HepG2 (cell line): ENCODE measurements around the gene NHSL1. TPM values are rescaled to one million over a fixed set of nuclear protein-coding genes. Genes with fewer than 3 reads are reported as not detected.
A peak's percentile ranks its signal among the peaks of the same experiment; 100 is the strongest.

ENCODE experiments used
- FOXP1 ChIP-seq, 2 experiments: fragments of 450-650 bp in 1 of 2; IDR thresholded peaks; 2 replicates each; pipeline ENCODE4 v1.6.1; 2017 to 2018; ENCODE audit warnings: antibody characterized with exemption in 1 of 2
- KAT2B ChIP-seq: fragments of 150-350 bp; IDR thresholded peaks from 2 replicates; pipeline ENCODE4 v1.6.1; 2014; ENCODE audit warnings: low read depth, low read length, borderline replicate concordance
- RARG ChIP-seq: sonication (generic); formaldehyde crosslinking; IDR thresholded peaks from 2 replicates; pipeline ENCODE4 v1.4.0; 2020; ENCODE audit warnings: low read depth, mild to moderate bottlenecking, missing genetic modification reagents
- STAT5B ChIP-seq: sonication (generic); formaldehyde crosslinking; IDR thresholded peaks from 2 replicates; pipeline ENCODE4 v1.4.0; 2020; ENCODE audit warnings: missing genetic modification reagents
- TOPORS ChIP-seq: sonication (generic); formaldehyde crosslinking; IDR thresholded peaks from 2 replicates; pipeline ENCODE4 v1.8.0; 2023; ENCODE audit warnings: mild to moderate bottlenecking, missing genetic modification reagents
- ZFP90 ChIP-seq: sonication (generic); formaldehyde crosslinking; IDR thresholded peaks from 2 replicates; pipeline ENCODE4 v1.8.0; 2022; ENCODE audit warnings: missing genetic modification reagents, mild to moderate bottlenecking, inconsistent platforms, borderline replicate concordance
- ZNF101 ChIP-seq: sonication (generic); formaldehyde crosslinking; IDR thresholded peaks from 2 replicates; pipeline ENCODE4 v1.4.0; 2020; ENCODE audit warnings: mild to moderate bottlenecking, low read depth, missing genetic modification reagents, borderline replicate concordance
- ZNF260 ChIP-seq: sonication (generic); formaldehyde crosslinking; IDR thresholded peaks from 2 replicates; pipeline ENCODE4 v1.4.0; 2020; ENCODE audit warnings: missing genetic modification reagents, low read depth, mild to moderate bottlenecking, borderline replicate concordance
- ZNF383 ChIP-seq: sonication (generic); formaldehyde crosslinking; IDR thresholded peaks from 2 replicates; pipeline ENCODE4 v1.4.0; 2020; ENCODE audit warnings: missing genetic modification reagents, mild to moderate bottlenecking, borderline replicate concordance
- ZNF713 ChIP-seq: sonication (generic); formaldehyde crosslinking; IDR thresholded peaks from 2 replicates; pipeline ENCODE4 v1.4.0; 2020; ENCODE audit warnings: mild to moderate bottlenecking, missing genetic modification reagents
- polyA plus RNA-seq, 8 experiments: library from polyadenylated mRNA; depleted of rRNA in 3 of 8; stranded (reverse) in 7 of 8; unstranded in 1 of 8; fragments of >200 nt; fragmentation: Illumina TruSeq in 4 of 8; extraction: Trizol in 4 of 8; gene quantifications; 2 replicates each; pipeline versions ENCODE4 v1.2.1 to v1.2.3, GENCODE V29; 2011 to 2016; ENCODE audit warnings: low read depth in 4 of 8, missing spikeins in 1 of 8, mixed read lengths in 1 of 8; ENCODE audit not compliant: insufficient read depth in 1 of 8
- total RNA-seq, 5 experiments: library from RNA; depleted of rRNA; stranded (reverse); fragments of >200 nt; fragmentation: Illumina TruSeq; extraction: Trizol; gene quantifications; 2 replicates each; pipeline ENCODE4 v1.2.3, GENCODE V29; 2016; ENCODE audit warnings: low read depth in 1 of 5
- TF ChIP-seq, protein P1 (sequence below): sonication (generic); formaldehyde crosslinking; IDR thresholded peaks from 2 replicates; pipeline ENCODE4 v1.5.0; 2020; ENCODE audit warnings: mild to moderate bottlenecking, missing genetic modification reagents, moderate library complexity
- TF ChIP-seq, protein P2 (sequence below): sonication (generic); formaldehyde crosslinking; IDR thresholded peaks from 2 replicates; pipeline ENCODE4 v1.4.0; 2020; ENCODE audit warnings: mild to moderate bottlenecking, missing genetic modification reagents, borderline replicate concordance
- TF ChIP-seq, protein P3 (sequence below): IDR thresholded peaks from 2 replicates; pipeline ENCODE4 v1.6.1; 2016; ENCODE audit warnings: low read depth, borderline replicate concordance
- TF ChIP-seq, protein P4 (sequence below): IDR thresholded peaks from 2 replicates; pipeline ENCODE4 v1.6.1; 2012; ENCODE audit warnings: low read depth, low read length, improper control_type of control experiment
- TF ChIP-seq, protein P5 (sequence below): sonication (generic); formaldehyde crosslinking; conservative IDR thresholded peaks from 2 replicates; pipeline ENCODE4 v1.4.0; 2020; ENCODE audit warnings: mild to moderate bottlenecking, missing genetic modification reagents, moderate library complexity

Gene NHSL1
- total and polyA plus RNA-seq, 2 of the 13 experiments (the other 11 are each of a cell fraction or from before 2014, with no cell fraction given): 24.9 to 53.6 TPM

DNA sequence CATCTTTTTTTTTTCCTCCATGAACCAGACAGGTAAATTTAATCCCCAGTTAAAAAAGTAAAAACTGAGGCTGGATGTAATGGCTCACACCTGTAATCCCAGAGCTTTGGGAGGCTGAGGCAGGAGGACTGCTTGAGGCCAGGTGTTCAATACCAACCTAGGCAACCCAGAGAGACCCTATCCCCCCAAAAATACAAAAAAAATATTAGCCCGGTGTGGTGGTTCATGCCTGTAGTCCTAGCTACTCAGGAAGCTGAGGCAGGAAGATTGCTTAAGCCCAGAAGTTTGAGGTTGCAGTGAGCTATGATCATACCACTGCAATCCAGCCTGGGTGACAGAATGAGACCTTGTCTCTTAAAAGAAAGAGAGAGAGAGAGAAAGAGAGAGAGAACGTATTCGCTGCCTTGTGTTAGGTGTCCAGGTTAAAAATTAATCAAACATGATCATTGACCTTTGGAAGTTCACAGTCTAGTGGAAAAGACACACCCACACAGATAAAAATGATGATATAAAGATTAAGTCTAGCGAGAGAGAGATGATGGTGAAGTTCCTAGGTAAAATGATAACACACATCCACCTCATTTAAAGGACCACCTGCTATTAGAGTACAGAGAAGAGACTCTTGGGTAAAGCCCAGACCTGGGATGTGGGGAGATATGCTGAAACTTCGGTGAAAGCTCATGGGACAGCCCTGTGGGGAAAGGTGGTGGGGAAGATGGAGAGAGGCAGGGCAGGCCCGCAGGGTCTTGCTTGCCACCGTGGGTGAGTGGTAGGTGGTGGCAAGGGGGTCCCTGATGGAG is 4.8 kb upstream of the NHSL1 start (continued):
- TF ChIP-seq, protein P1, sequence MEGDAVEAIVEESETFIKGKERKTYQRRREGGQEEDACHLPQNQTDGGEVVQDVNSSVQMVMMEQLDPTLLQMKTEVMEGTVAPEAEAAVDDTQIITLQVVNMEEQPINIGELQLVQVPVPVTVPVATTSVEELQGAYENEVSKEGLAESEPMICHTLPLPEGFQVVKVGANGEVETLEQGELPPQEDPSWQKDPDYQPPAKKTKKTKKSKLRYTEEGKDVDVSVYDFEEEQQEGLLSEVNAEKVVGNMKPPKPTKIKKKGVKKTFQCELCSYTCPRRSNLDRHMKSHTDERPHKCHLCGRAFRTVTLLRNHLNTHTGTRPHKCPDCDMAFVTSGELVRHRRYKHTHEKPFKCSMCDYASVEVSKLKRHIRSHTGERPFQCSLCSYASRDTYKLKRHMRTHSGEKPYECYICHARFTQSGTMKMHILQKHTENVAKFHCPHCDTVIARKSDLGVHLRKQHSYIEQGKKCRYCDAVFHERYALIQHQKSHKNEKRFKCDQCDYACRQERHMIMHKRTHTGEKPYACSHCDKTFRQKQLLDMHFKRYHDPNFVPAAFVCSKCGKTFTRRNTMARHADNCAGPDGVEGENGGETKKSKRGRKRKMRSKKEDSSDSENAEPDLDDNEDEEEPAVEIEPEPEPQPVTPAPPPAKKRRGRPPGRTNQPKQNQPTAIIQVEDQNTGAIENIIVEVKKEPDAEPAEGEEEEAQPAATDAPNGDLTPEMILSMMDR (CRISPR knock-in tag): no peak; the same call in 1 of the 2 replicates
- TF ChIP-seq KAT2B: no peak
- TF ChIP-seq ZNF260 (CRISPR knock-in tag): no peak
- no peak for TF ChIP-seq TOPORS
- TF ChIP-seq ZNF101: no peak
- TF ChIP-seq ZFP90 (CRISPR knock-in tag): peak; percentile 68; the same call in 1 of the 2 replicates
- TF ChIP-seq, protein P2, sequence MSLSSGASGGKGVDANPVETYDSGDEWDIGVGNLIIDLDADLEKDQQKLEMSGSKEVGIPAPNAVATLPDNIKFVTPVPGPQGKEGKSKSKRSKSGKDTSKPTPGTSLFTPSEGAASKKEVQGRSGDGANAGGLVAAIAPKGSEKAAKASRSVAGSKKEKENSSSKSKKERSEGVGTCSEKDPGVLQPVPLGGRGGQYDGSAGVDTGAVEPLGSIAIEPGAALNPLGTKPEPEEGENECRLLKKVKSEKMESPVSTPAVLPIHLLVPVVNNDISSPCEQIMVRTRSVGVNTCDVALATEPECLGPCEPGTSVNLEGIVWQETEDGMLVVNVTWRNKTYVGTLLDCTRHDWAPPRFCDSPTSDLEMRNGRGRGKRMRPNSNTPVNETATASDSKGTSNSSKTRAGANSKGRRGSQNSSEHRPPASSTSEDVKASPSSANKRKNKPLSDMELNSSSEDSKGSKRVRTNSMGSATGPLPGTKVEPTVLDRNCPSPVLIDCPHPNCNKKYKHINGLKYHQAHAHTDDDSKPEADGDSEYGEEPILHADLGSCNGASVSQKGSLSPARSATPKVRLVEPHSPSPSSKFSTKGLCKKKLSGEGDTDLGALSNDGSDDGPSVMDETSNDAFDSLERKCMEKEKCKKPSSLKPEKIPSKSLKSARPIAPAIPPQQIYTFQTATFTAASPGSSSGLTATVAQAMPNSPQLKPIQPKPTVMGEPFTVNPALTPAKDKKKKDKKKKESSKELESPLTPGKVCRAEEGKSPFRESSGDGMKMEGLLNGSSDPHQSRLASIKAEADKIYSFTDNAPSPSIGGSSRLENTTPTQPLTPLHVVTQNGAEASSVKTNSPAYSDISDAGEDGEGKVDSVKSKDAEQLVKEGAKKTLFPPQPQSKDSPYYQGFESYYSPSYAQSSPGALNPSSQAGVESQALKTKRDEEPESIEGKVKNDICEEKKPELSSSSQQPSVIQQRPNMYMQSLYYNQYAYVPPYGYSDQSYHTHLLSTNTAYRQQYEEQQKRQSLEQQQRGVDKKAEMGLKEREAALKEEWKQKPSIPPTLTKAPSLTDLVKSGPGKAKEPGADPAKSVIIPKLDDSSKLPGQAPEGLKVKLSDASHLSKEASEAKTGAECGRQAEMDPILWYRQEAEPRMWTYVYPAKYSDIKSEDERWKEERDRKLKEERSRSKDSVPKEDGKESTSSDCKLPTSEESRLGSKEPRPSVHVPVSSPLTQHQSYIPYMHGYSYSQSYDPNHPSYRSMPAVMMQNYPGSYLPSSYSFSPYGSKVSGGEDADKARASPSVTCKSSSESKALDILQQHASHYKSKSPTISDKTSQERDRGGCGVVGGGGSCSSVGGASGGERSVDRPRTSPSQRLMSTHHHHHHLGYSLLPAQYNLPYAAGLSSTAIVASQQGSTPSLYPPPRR (CRISPR knock-in tag): peak; percentile 74
- no peak for TF ChIP-seq RARG (CRISPR knock-in tag)
- TF ChIP-seq, protein P3, sequence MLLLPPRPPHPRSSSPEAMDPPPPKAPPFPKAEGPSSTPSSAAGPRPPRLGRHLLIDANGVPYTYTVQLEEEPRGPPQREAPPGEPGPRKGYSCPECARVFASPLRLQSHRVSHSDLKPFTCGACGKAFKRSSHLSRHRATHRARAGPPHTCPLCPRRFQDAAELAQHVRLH (CRISPR knock-in tag): no peak; the same call in 1 of the 2 replicates
- TF ChIP-seq ZNF713 (CRISPR knock-in tag): no peak
- TF ChIP-seq, protein P4, sequence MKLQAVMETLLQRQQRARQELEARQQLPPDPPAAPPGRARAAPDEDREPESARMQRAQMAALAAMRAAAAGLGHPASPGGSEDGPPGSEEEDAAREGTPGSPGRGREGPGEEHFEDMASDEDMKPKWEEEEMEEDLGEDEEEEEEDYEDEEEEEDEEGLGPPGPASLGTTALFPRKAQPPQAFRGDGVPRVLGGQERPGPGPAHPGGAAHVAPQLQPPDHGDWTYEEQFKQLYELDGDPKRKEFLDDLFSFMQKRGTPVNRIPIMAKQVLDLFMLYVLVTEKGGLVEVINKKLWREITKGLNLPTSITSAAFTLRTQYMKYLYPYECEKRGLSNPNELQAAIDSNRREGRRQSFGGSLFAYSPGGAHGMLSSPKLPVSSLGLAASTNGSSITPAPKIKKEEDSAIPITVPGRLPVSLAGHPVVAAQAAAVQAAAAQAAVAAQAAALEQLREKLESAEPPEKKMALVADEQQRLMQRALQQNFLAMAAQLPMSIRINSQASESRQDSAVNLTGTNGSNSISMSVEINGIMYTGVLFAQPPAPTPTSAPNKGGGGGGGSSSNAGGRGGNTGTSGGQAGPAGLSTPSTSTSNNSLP: peak; percentile 98
- TF ChIP-seq, protein P5, sequence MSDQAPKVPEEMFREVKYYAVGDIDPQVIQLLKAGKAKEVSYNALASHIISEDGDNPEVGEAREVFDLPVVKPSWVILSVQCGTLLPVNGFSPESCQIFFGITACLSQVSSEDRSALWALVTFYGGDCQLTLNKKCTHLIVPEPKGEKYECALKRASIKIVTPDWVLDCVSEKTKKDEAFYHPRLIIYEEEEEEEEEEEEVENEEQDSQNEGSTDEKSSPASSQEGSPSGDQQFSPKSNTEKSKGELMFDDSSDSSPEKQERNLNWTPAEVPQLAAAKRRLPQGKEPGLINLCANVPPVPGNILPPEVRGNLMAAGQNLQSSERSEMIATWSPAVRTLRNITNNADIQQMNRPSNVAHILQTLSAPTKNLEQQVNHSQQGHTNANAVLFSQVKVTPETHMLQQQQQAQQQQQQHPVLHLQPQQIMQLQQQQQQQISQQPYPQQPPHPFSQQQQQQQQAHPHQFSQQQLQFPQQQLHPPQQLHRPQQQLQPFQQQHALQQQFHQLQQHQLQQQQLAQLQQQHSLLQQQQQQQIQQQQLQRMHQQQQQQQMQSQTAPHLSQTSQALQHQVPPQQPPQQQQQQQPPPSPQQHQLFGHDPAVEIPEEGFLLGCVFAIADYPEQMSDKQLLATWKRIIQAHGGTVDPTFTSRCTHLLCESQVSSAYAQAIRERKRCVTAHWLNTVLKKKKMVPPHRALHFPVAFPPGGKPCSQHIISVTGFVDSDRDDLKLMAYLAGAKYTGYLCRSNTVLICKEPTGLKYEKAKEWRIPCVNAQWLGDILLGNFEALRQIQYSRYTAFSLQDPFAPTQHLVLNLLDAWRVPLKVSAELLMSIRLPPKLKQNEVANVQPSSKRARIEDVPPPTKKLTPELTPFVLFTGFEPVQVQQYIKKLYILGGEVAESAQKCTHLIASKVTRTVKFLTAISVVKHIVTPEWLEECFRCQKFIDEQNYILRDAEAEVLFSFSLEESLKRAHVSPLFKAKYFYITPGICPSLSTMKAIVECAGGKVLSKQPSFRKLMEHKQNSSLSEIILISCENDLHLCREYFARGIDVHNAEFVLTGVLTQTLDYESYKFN (CRISPR knock-in tag): peak; percentile 99
- peak; percentile 47; the same call in 1 of the 2 replicates for TF ChIP-seq FOXP1 (IDR thresholded peaks at IDR 0.05)
- peak; percentile 69 for TF ChIP-seq FOXP1 (CRISPR knock-in tag; IDR thresholded peaks at IDR 0.05)
- no peak for TF ChIP-seq STAT5B (CRISPR knock-in tag)
- TF ChIP-seq ZNF383 (CRISPR knock-in tag): no peak
